ENCODE data around the gene TXNL1. TPM values are rescaled to one million over a fixed set of nuclear protein-coding genes. Genes with fewer than 3 reads are reported as not detected.
A peak's percentile ranks its signal among the peaks of the same experiment; 100 is the strongest.

Gene TXNL1
- total and polyA plus RNA-seq, 4 experiments from 2014 or later, result 41.1 to 52.9 (median 41.8) TPM

GRCh38 chr18:56652802-56653201 is 14.4 kb upstream of the TXNL1 start:
- Histone ChIP-seq H3K4me1 (ENCODE audit: insufficient read depth, low read length) (peaks cover 52% of the 10 kb centered on the region), H3K27ac (ENCODE audit: low read depth, low read length) (peak overlapping the region; percentile 84), H3K36me3 (ENCODE audit: insufficient read depth, low read length) (no peaks in the 10 kb centered on the region), H3K4me3 (ENCODE audit: low read length in 2 of 2) (peak overlapping the region in 1 of 2 donors; percentile 23), H3K27me3 (ENCODE audit: insufficient read depth, low read length) (no peaks in the 10 kb centered on the region), H3K9me3 (ENCODE audit: control insufficient read depth in 1 of 2, low read length in 2 of 2) (no peaks in the 10 kb centered on the region)
- POLR2A ChIA-PET (ENCODE audit: partially characterized antibody), result interaction anchor here (1.5 to 3.7 kb wide), 5 partner anchors 9 to 33 kb away, joined by 3 to 47 read pairs (median 10); partner anchors contain the start of gene TXNL1
- peak overlapping the region; percentile 58 to 97 (median 82) for H3K4me3 Mint-ChIP-seq
- peaks cover 32 to 56% (median 48%) of the 10 kb centered on the region in 4 donors for H3K4me1 Mint-ChIP-seq
- CTCF ChIA-PET (ENCODE audit: partially characterized antibody), result interaction anchor here (1.8 to 3.6 kb wide), 3 partner anchors 13 to 15 kb away, joined by 6 to 21 read pairs (median 8); partner anchors contain the start of gene TXNL1
- intact Hi-C loops (cut with micrococcal nuclease), result loop anchor here (2.0 kb wide), 1 partner anchor 16 kb away; no protein-coding TSS in a partner anchor
- DNase-seq, result peak in 2 of 5 donors; percentile 12 to 28
- H3K9me3 Mint-ChIP-seq, result peaks cover 0 to 2% (median 0%) of the 10 kb centered on the region in 8 donors
- peak overlapping the region; percentile 26 to 96 (median 91) for H3K27ac Mint-ChIP-seq
- peaks cover 0 to 6% of the 10 kb centered on the region in 2 donors for H3K36me3 Mint-ChIP-seq
- H3K27me3 Mint-ChIP-seq, result no peaks in the 10 kb centered on the region

GRCh38 chr18:56651771-56652092 is 13.3 kb upstream of the TXNL1 start:
- Histone ChIP-seq H3K4me3 (ENCODE audit: low read length in 2 of 2) (peak overlapping the region; percentile 73 to 81), H3K27ac (ENCODE audit: low read depth, low read length) (peak overlapping the region; percentile 84), H3K4me1 (ENCODE audit: insufficient read depth, low read length) (peaks cover 52% of the 10 kb centered on the region), H3K36me3 (ENCODE audit: insufficient read depth, low read length) (no peaks in the 10 kb centered on the region), H3K9me3 (ENCODE audit: control insufficient read depth in 1 of 2, low read length in 2 of 2) (no peaks in the 10 kb centered on the region), H3K27me3 (ENCODE audit: insufficient read depth, low read length) (no peaks in the 10 kb centered on the region)
- intact Hi-C loops (cut with micrococcal nuclease), result loop anchor here (1.0 to 2.0 kb wide), 4 partner anchors 13 to 970 kb away; partner anchors contain the start of genes NARS1 and TXNL1
- H3K4me1 Mint-ChIP-seq, result peaks cover 32 to 61% (median 51%) of the 10 kb centered on the region in 4 donors
- H3K27ac Mint-ChIP-seq, result peak overlapping the region; percentile 92 to 96 (median 96)
- no peak for DNase-seq
- CTCF ChIA-PET (ENCODE audit: partially characterized antibody), result interaction anchor here (1.0 to 3.6 kb wide), 9 partner anchors 10 to 59 kb away, joined by 5 to 21 read pairs (median 7); partner anchors contain the start of gene TXNL1
- POLR2A ChIA-PET (ENCODE audit: partially characterized antibody), result interaction anchor here (1.5 to 3.7 kb wide), 5 partner anchors 10 to 970 kb away, joined by 3 to 47 read pairs (median 10); partner anchors contain the start of genes NARS1 and TXNL1
- H3K27me3 Mint-ChIP-seq, result no peaks in the 10 kb centered on the region
- H3K9me3 Mint-ChIP-seq, result peaks cover 0 to 2% (median 0%) of the 10 kb centered on the region in 8 donors
- peak overlapping the region; percentile 90 to 97 (median 94) for H3K4me3 Mint-ChIP-seq
- peaks cover 0 to 6% of the 10 kb centered on the region in 2 donors for H3K36me3 Mint-ChIP-seq

DNA sequence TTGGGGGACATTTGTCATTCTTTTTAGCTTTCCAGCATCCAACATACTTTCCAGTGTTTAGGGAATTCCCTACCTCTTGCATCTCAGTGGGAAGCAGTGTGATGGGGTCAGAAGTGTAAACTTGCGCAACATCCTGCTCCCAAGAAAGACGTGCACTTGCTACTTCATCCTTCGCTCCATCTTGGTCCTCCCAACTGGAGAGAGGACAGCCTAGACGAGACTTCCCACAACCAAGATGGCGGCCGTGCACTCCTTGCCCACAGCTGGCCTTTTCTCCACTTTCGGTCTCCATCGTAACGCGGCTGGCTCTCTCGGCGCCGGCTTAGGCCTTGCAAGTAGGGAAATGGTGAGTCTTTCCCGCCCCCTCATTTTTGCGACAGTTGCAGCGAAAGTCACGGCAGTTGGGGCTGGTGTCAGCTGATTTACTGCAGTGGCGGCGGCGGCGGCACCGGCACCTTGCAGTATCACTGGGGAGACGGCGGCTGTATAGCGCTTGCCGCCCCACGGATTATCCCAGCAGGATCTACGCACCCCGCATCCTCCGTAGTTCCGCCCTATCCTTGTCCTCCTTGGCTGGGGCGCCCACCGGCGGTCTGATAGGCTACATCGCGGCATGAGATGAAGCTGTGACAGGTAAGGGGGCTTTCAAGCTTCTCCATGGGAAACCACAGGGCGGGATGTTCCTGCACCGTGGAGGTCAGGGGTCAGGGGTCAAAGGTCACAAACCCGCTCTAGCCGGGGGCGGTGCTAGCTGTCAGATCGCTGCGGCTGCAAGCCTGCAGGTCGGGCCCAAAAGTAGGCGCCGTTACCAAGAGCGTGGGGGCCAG is 12.8 kb upstream of the TXNL1 start, which contains the start of gene WDR7:
Gene WDR7 (plus strand): TSS at position 416 of the 827 bp plus-strand sequence. CDS start 21,157 bp downstream, outside the sequence.
- H3K27ac ChIP-seq (ENCODE audit: low read depth, low read length), result peak within 1 kb of the TSS; percentile 84
- peaks cover 0 to 2% (median 0%) of the 10 kb centered on the region in 8 donors for H3K9me3 Mint-ChIP-seq
- ChIA-PET CTCF (ENCODE audit: partially characterized antibody) (interaction anchor here (0.9 to 3.6 kb wide), 11 partner anchors 9 to 60 kb away, joined by 3 to 21 read pairs (median 6); partner anchors contain the start of gene TXNL1), POLR2A (ENCODE audit: partially characterized antibody) (interaction anchor here (0.9 to 3.7 kb wide), 7 partner anchors 7 to 971 kb away, joined by 3 to 47 read pairs (median 9); partner anchors contain the start of genes NARS1 and TXNL1)
- intact Hi-C loops (cut with micrococcal nuclease), result loop anchor here (1.0 kb wide), 3 partner anchors 13 to 970 kb away; partner anchors contain the start of genes NARS1 and TXNL1
- H3K4me1 Mint-ChIP-seq, result peaks cover 32 to 67% (median 51%) of the 10 kb centered on the region in 4 donors
- peak; percentile 93 to 98 (median 96) for DNase-seq
- no peaks in the 10 kb centered on the region for H3K27me3 ChIP-seq (ENCODE audit: insufficient read depth, low read length)
- H3K4me3 ChIP-seq (ENCODE audit: low read length in 2 of 2), result peak within 1 kb of the TSS; percentile 73 to 81
- H3K4me1 ChIP-seq (ENCODE audit: insufficient read depth, low read length), result peaks cover 52% of the 10 kb centered on the region
- H3K27ac Mint-ChIP-seq, result peak within 1 kb of the TSS; percentile 92 to 96 (median 96)
- H3K9me3 ChIP-seq (ENCODE audit: control insufficient read depth in 1 of 2, low read length in 2 of 2), result no peaks in the 10 kb centered on the region
- H3K36me3 Mint-ChIP-seq, result peaks cover 0 to 6% of the 10 kb centered on the region in 2 donors
- no peaks in the 10 kb centered on the region for H3K27me3 Mint-ChIP-seq
- H3K36me3 ChIP-seq (ENCODE audit: insufficient read depth, low read length), result no peaks in the 10 kb centered on the region
- peak within 1 kb of the TSS; percentile 90 to 97 (median 94) for H3K4me3 Mint-ChIP-seq

DNA sequence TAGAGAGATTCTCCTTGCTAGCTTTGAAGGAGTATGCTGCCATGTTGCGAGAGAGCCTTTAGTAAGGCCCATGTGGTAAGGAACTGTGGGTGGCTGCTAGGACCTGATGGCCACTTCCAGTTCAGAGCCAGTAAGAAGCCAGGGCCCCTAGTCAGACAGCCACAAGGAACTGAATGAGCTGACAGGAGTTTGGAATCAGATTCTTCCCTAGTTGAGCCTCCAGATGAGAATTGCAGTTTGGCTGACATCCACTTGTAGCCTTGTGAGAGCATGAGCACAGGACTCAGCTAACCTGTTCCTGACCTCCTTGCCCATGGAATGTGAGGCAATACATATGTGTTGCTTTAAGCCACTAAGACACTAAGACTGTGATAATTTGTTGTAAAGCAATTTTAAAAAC is 11.6 kb upstream of the TXNL1 start:
- Mint-ChIP-seq H3K4me1 (peaks cover 21 to 59% (median 42%) of the 10 kb centered on the region in 4 donors), H3K4me3 (peak overlapping the region in 2 of 8 donors; percentile 23 to 35), H3K9me3 (peaks cover 0 to 2% (median 0%) of the 10 kb centered on the region in 8 donors), H3K27ac (peak overlapping the region in 4 of 7 donors; percentile 30 to 96 (median 86)), H3K36me3 (peaks cover 0 to 6% of the 10 kb centered on the region in 2 donors), H3K27me3 (no peaks in the 10 kb centered on the region)
- Histone ChIP-seq H3K36me3 (ENCODE audit: insufficient read depth, low read length) (no peaks in the 10 kb centered on the region), H3K4me1 (ENCODE audit: insufficient read depth, low read length) (peaks cover 41% of the 10 kb centered on the region), H3K4me3 (ENCODE audit: low read length in 2 of 2) (no peak overlapping the region), H3K27ac (ENCODE audit: low read depth, low read length) (no peak overlapping the region), H3K27me3 (ENCODE audit: insufficient read depth, low read length) (no peaks in the 10 kb centered on the region), H3K9me3 (ENCODE audit: control insufficient read depth in 1 of 2, low read length in 2 of 2) (no peaks in the 10 kb centered on the region)
- no peak for DNase-seq
- ChIA-PET CTCF (ENCODE audit: partially characterized antibody) (interaction anchor here (0.9 to 3.6 kb wide), 7 partner anchors 8 to 61 kb away, joined by 3 to 21 read pairs (median 6); partner anchors contain the start of gene TXNL1), POLR2A (ENCODE audit: partially characterized antibody) (interaction anchor here (0.9 to 3.7 kb wide), 4 partner anchors 9 to 972 kb away, joined by 3 to 47 read pairs (median 6); partner anchors contain the start of genes NARS1 and TXNL1)
- intact Hi-C loops (cut with micrococcal nuclease), result loop anchor here (5.0 kb wide), 1 partner anchor 1472 kb away; no protein-coding TSS in a partner anchor

- DNase-seq, result no peak
- Mint-ChIP-seq H3K4me3 (peak overlapping the region in 1 of 8 donors; percentile 47), H3K27ac (peak overlapping the region in 3 of 7 donors; percentile 15 to 57 (median 19)), H3K9me3 (peaks cover 0 to 2% (median 0%) of the 10 kb centered on the region in 8 donors), H3K27me3 (no peaks in the 10 kb centered on the region), H3K36me3 (peaks cover 0 to 6% of the 10 kb centered on the region in 2 donors), H3K4me1 (peaks cover 12 to 42% (median 28%) of the 10 kb centered on the region in 4 donors)
- peaks cover 23% of the 10 kb centered on the region for H3K4me1 ChIP-seq (ENCODE audit: insufficient read depth, low read length)
- CTCF ChIA-PET (ENCODE audit: partially characterized antibody), result interaction anchor here (0.9 to 1.8 kb wide), 4 partner anchors 10 to 61 kb away, joined by 3 to 6 read pairs (median 4); partner anchors contain the start of gene TXNL1
- intact Hi-C loops (cut with micrococcal nuclease), result loop anchor here (5.0 kb wide), 1 partner anchor 1474 kb away; no protein-coding TSS in a partner anchor
- no peaks in the 10 kb centered on the region for H3K9me3 ChIP-seq (ENCODE audit: control insufficient read depth in 1 of 2, low read length in 2 of 2)
- H3K36me3 ChIP-seq (ENCODE audit: insufficient read depth, low read length), result no peaks in the 10 kb centered on the region
- H3K4me3 ChIP-seq (ENCODE audit: low read length in 2 of 2), result no peak overlapping the region
- H3K27ac ChIP-seq (ENCODE audit: low read depth, low read length), result no peak overlapping the region
- no peaks in the 10 kb centered on the region for H3K27me3 ChIP-seq (ENCODE audit: insufficient read depth, low read length)
- POLR2A ChIA-PET (ENCODE audit: partially characterized antibody), result interaction anchor here (2.1 kb wide), 1 partner anchor 10 kb away, joined by 12 read pairs; the partner anchor contains the start of gene TXNL1
These were observed 9.8 kb upstream of the TXNL1 start for GRCh38 chr18:56647951-56648893.

DNA sequence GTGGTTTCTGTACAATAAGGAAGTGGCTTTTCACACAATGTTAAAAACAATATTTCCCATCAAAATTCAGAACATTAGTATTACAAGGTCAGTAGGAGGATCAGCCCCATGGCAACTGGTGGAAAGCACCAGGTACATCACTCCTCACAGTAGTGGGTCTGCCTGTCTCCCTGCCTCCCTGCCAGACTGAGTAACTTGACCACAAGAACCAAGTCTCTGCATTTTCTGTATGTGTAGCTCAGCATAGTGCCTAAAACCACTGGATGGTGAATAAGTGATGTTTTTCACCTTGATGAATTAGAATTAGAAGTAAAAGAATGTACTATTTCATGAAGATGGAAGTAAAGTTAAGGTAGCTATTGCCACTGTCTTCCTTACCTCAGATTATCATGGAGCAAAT is 8.7 kb upstream of the TXNL1 start:
- DNase-seq, result peak in 1 of 5 donors; percentile 58
- peak overlapping the region in 4 of 8 donors; percentile 4 to 20 (median 9) for H3K4me3 Mint-ChIP-seq
- H3K4me1 Mint-ChIP-seq, result peaks cover 8 to 32% (median 19%) of the 10 kb centered on the region in 4 donors
- intact Hi-C loops (cut with micrococcal nuclease), result loop anchor here (5.0 kb wide), 1 partner anchor 1475 kb away; no protein-coding TSS in a partner anchor
- ChIA-PET CTCF (ENCODE audit: partially characterized antibody) (interaction anchor here (0.8 to 1.8 kb wide), 7 partner anchors 9 to 62 kb away, joined by 3 to 6 read pairs (median 3); partner anchors contain the start of gene TXNL1), POLR2A (ENCODE audit: partially characterized antibody) (interaction anchor here (2.1 kb wide), 1 partner anchor 9 kb away, joined by 12 read pairs; the partner anchor contains the start of gene TXNL1)
- peaks cover 0 to 2% (median 0%) of the 10 kb centered on the region in 8 donors for H3K9me3 Mint-ChIP-seq
- H3K9me3 ChIP-seq (ENCODE audit: control insufficient read depth in 1 of 2, low read length in 2 of 2), result no peaks in the 10 kb centered on the region
- H3K27me3 Mint-ChIP-seq, result no peaks in the 10 kb centered on the region
- no peak overlapping the region for H3K4me3 ChIP-seq (ENCODE audit: low read length in 2 of 2)
- H3K4me1 ChIP-seq (ENCODE audit: insufficient read depth, low read length), result peaks cover 12% of the 10 kb centered on the region
- peaks cover 0 to 6% of the 10 kb centered on the region in 2 donors for H3K36me3 Mint-ChIP-seq
- H3K27ac Mint-ChIP-seq, result peak overlapping the region in 6 of 7 donors; percentile 5 to 65 (median 31)
- no peak overlapping the region for H3K27ac ChIP-seq (ENCODE audit: low read depth, low read length)
- no peaks in the 10 kb centered on the region for H3K27me3 ChIP-seq (ENCODE audit: insufficient read depth, low read length)
- no peaks in the 10 kb centered on the region for H3K36me3 ChIP-seq (ENCODE audit: insufficient read depth, low read length)
